Amniotic epithelial cell (primary cell): ENCODE results near the gene MTOR.

Source experiments
- DNase-seq: peaks from one replicate; pipeline ENCODE4 v3.0.0-alpha.2; 2010; ENCODE audit warnings: low read depth

MTOR gene

GRCh38 chr1:11150326-11150725 lies 112.0 kb downstream of the MTOR start:
- no peak for DNase-seq

GRCh38 chr1:11147197-11147770 lies 115.1 kb downstream of the MTOR start:
- DNase-seq: no peak

- DNase-seq: no peak
Measured at GRCh38 chr1:11145741-11146140, 116.6 kb downstream of the MTOR start.

GRCh38 chr1:11144570-11145256 lies 117.6 kb downstream of the MTOR start:
- no peak for DNase-seq

GRCh38 chr1:11143907-11144306 lies 118.4 kb downstream of the MTOR start:
- DNase-seq: no peak

GRCh38 chr1:11143401-11143800 lies 119.0 kb downstream of the MTOR start:
- no peak for DNase-seq

GRCh38 chr1:11142618-11143391 lies 119.5 kb downstream of the MTOR start:
- DNase-seq: no peak

- peak; percentile 6 for DNase-seq
Measured at GRCh38 chr1:11138952-11139351, 123.4 kb downstream of the MTOR start.

- no peak for DNase-seq
Measured at GRCh38 chr1:11138029-11138428, 124.3 kb downstream of the MTOR start.

GRCh38 chr1:11134898-11135266 lies 127.5 kb downstream of the MTOR start:
- DNase-seq: no peak

GRCh38 chr1:11134251-11134897 lies 128.0 kb downstream of the MTOR start:
- no peak for DNase-seq

- no peak for DNase-seq
Measured at GRCh38 chr1:11132563-11133293, 129.6 kb downstream of the MTOR start.

GRCh38 chr1:11131816-11132215 lies 130.5 kb downstream of the MTOR start:
- DNase-seq: no peak

- DNase-seq: no peak
Measured at GRCh38 chr1:11130406-11130805, 131.9 kb downstream of the MTOR start.

GRCh38 chr1:11129649-11130390 lies 132.5 kb downstream of the MTOR start:
- no peak for DNase-seq

- no peak for DNase-seq
Measured at GRCh38 chr1:11126569-11126968, 135.8 kb downstream of the MTOR start.

- DNase-seq: no peak
Measured at GRCh38 chr1:11125931-11126330, 136.4 kb downstream of the MTOR start.

GRCh38 chr1:11124965-11125364 lies 137.4 kb downstream of the MTOR start:
- DNase-seq: no peak

GRCh38 chr1:11116318-11116717 lies 146.0 kb downstream of the MTOR start:
- no peak for DNase-seq

- DNase-seq: no peak
Measured at GRCh38 chr1:11114966-11115365, 147.4 kb downstream of the MTOR start.

GRCh38 chr1:11109047-11109760 lies 153.1 kb downstream of the MTOR start:
- no peak for DNase-seq
